ENCODE results near the gene EID2. TPM values are rescaled to one million over a fixed set of nuclear protein-coding genes. Genes with fewer than 3 reads are reported as not detected.
A peak's percentile ranks its signal among the peaks of the same experiment; 100 is the strongest.

EID2 gene
- polyA plus RNA-seq, 4 donors: 17.7 to 23.1 (median 20.9) TPM

- DNase-seq (ENCODE audit: low read depth in 4 of 4, low spot score in 2 of 4): no peak
These were observed 342 bp upstream of the EID2 start for GRCh38 chr19:39540333-39540673.

- no peak for DNase-seq (ENCODE audit: low read depth in 4 of 4, low spot score in 2 of 4)
These were observed 820 bp downstream of the EID2 start for GRCh38 chr19:39539165-39539517.

GRCh38 chr19:39533791-39534190 is 6.2 kb downstream of the EID2 start:
- DNase-seq (ENCODE audit: low read depth in 4 of 4, low spot score in 2 of 4): no peak

GRCh38 chr19:39533003-39533512 is 6.9 kb downstream of the EID2 start:
- DNase-seq (ENCODE audit: low read depth in 4 of 4, low spot score in 2 of 4): no peak

GRCh38 chr19:39532233-39533002 is 7.5 kb downstream of the EID2 start, which contains the start of gene EID2B:
EID2B (minus strand) TSS chr19:39532852; CDS start chr19:39532802, 50 bp downstream.
- DNase-seq (ENCODE audit: low read depth in 4 of 4, low spot score in 2 of 4): peak; percentile 92 to 96 (median 94)

GRCh38 chr19:39531834-39532232 is 8.1 kb downstream of the EID2 start:
- DNase-seq (ENCODE audit: low read depth in 4 of 4, low spot score in 2 of 4): no peak

- DNase-seq (ENCODE audit: low read depth in 4 of 4, low spot score in 2 of 4): no peak
These were observed 14.8 kb downstream of the EID2 start for GRCh38 chr19:39525205-39525604.

- no peak for DNase-seq (ENCODE audit: low read depth in 4 of 4, low spot score in 2 of 4)
These were observed 15.5 kb downstream of the EID2 start for GRCh38 chr19:39524495-39524894.

- no peak for DNase-seq (ENCODE audit: low read depth in 4 of 4, low spot score in 2 of 4)
These were observed 19.1 kb downstream of the EID2 start for GRCh38 chr19:39520541-39521484.

GRCh38 chr19:39518975-39519374 is 21.0 kb downstream of the EID2 start:
- DNase-seq (ENCODE audit: low read depth in 4 of 4, low spot score in 2 of 4): no peak

GRCh38 chr19:39518458-39518857 is 21.5 kb downstream of the EID2 start:
- DNase-seq (ENCODE audit: low read depth in 4 of 4, low spot score in 2 of 4): no peak

GRCh38 chr19:39517432-39517831 is 22.5 kb downstream of the EID2 start:
- DNase-seq (ENCODE audit: low read depth in 4 of 4, low spot score in 2 of 4): no peak

GRCh38 chr19:39516270-39516669 is 23.7 kb downstream of the EID2 start:
- no peak for DNase-seq (ENCODE audit: low read depth in 4 of 4, low spot score in 2 of 4)

GRCh38 chr19:39515551-39516191 is 24.3 kb downstream of the EID2 start:
- DNase-seq (ENCODE audit: low read depth in 4 of 4, low spot score in 2 of 4): no peak

GRCh38 chr19:39514840-39515550 is 25.0 kb downstream of the EID2 start, which contains the start of gene SELENOV:
SELENOV (plus strand) TSS chr19:39515139; CDS start chr19:39515213, 74 bp downstream.
- DNase-seq (ENCODE audit: low read depth in 4 of 4, low spot score in 2 of 4): peak in 1 of 4 donors; percentile 61

GRCh38 chr19:39512988-39513387 is 27.0 kb downstream of the EID2 start:
- DNase-seq (ENCODE audit: low read depth in 4 of 4, low spot score in 2 of 4): no peak

- DNase-seq (ENCODE audit: low read depth in 4 of 4, low spot score in 2 of 4): no peak
These were observed 30.7 kb downstream of the EID2 start for GRCh38 chr19:39509233-39509632.

- no peak for DNase-seq (ENCODE audit: low read depth in 4 of 4, low spot score in 2 of 4)
These were observed 31.3 kb downstream of the EID2 start for GRCh38 chr19:39508629-39509028.

GRCh38 chr19:39507715-39508364 is 32.1 kb downstream of the EID2 start:
- DNase-seq (ENCODE audit: low read depth in 4 of 4, low spot score in 2 of 4): no peak

All from left renal cortex interstitium (tissue), 4 donors.